Psoas muscle (tissue), 8 donors: Measurements from ENCODE around the gene PHKA2. TPM values are rescaled to one million over a fixed set of nuclear protein-coding genes. Genes with fewer than 3 reads are reported as not detected.

Experiments used
- ATAC-seq, 4 donors: fragments of 200-7000 bp; cut with Tn5 transposase; one replicate each; pipeline ENCODE4 v1.9.1; 2020; ENCODE audit warnings: moderate library complexity in 3 of 4, mild to moderate bottlenecking in 2 of 4
- DNase-seq, 2 donors: peaks; one replicate each; pipeline ENCODE4 v3.0.0-alpha.2; 2020
- H3K27ac ChIP-seq: fragments of 200-600 bp; one replicate; pipeline ENCODE4 v1.8.0; 2022
- H3K27me3 ChIP-seq, 3 donors: fragments of 200-600 bp in 1 of 3; one replicate each; pipeline versions ENCODE4 v1.6.1 to v1.8.0; 2013 to 2022; ENCODE audit warnings: low read length in 2 of 3, mild to moderate bottlenecking in 2 of 3, moderate library complexity in 1 of 3; ENCODE audit not compliant: insufficient read depth in 3 of 3
- H3K36me3 ChIP-seq, 2 donors: fragments of 200-600 bp in 1 of 2; one replicate each; pipeline versions ENCODE4 v1.6.1 to v1.8.0; 2013 to 2022; ENCODE audit warnings: low read depth in 1 of 2, mild to moderate bottlenecking in 1 of 2, moderate library complexity in 1 of 2; ENCODE audit not compliant: insufficient read depth in 1 of 2
- H3K4me1 ChIP-seq: fragments of 200-600 bp; one replicate; pipeline ENCODE4 v1.8.0; 2022
- H3K4me3 ChIP-seq: fragments of 200-600 bp; one replicate; pipeline ENCODE4 v1.8.0; 2022; ENCODE audit warnings: mild to moderate bottlenecking
- H3K9me3 ChIP-seq: fragments of 200-600 bp; one replicate; pipeline ENCODE4 v1.8.0; 2022
- WGBS, 3 donors: extraction: QIAGEN DNeasy Blood & Tissue Kit; methylation state at CpG; one replicate each; pipeline versions ENCODE4 v1.1.6 to v1.1.7; 2013; 5-methylcytosine and 5-hydroxymethylcytosine counted together
- intact Hi-C, 2 donors: fragments of 100-400 bp; cut with DNase I; formaldehyde crosslinking; loops; one replicate each; pipeline versions ENCODE4 v1.11.0 to v1.14.2; 2022
- polyA plus RNA-seq, 3 donors: library from polyadenylated mRNA; stranded (reverse); fragments of 200-250 nt; gene quantifications; one replicate each; pipeline ENCODE4 v1.2.3, GENCODE V29; 2013
- total RNA-seq, 4 donors: library from RNA; stranded (reverse); fragmentation: NEBNext Ultra II Directional in 2 of 4; extraction: Animal tissue kit (Norgen Biotek cat#: 25700) in 2 of 4; gene quantifications; one replicate each; pipeline versions ENCODE4 v1.2.1 to v1.2.4, GENCODE V29; 2021 to 2023
- TF ChIP-seq, protein P1 (sequence below): fragments of 200-600 bp; IDR thresholded peaks from one replicate; pipeline ENCODE4 v1.8.0; 2022; ENCODE audit warnings: antibody characterized with exemption
- donor health status: healthy with polysubstance abuse.
- donor health status: DM: no; HTN: no; CAD: no; lungs with moderate emphysema.
- donor health status: Bipolar disorder and iron deficiency.
- donor health status: healthy.
- donor health status: DM: yes; HTN: yes; CAD: no.
- donor health status: DM: no; HTN: no; CAD: no.
- donor health status: DM: no; HTN: no; CAD: no.
- donor health status: DM: yes; HTN: yes; CAD: no.

The PHKA2 gene
- total and polyA plus RNA-seq, 7 donors: 3.7 to 24.8 (median 8.9) TPM

DNA sequence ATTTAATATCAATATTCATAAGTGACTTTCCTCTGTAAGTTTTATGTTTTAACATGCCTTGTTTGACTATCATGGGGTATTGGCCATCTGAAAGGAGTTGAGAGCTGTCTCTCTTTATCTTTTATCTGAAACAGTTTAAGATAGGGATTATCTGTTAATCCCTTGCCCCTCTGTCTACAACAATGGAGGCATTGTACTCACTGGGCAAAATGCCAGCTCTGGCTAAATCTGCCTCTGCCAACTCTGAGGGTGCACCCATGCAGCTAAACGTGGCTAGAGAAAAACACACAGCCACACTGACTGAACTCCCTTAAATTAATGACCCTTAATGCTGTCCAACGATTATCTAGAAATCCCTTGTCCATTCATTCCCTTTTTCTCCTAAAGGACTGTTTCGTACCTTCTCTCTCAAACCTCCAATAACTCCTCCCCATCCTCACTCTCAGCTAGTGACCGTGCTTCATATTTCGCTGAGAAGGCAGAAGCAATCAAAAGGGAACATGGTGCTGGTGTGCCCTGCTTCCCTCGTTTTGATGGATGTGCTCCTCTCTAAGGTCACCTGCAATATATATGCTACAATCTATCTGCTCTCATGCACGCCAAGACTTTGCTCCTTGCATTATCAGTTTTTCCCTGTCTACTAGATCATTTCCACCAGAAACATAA is 10.3 kb downstream of the PHKA2 start:
- ATAC-seq (no peak), DNase-seq (no peak)
- H3K27me3 ChIP-seq: no peaks in the 10 kb centered on the region
- intact Hi-C loops: no loop called here
- H3K4me3 ChIP-seq: no peak overlapping the region
- H3K4me1 ChIP-seq: no peaks in the 10 kb centered on the region
- H3K9me3 ChIP-seq: no peaks in the 10 kb centered on the region
- 52 to 58% (median 52%) methylated on average over 7 of the region's 7 CpGs for WGBS, 3 donors
- H3K27ac ChIP-seq: no peak overlapping the region
- TF ChIP-seq, protein P1, sequence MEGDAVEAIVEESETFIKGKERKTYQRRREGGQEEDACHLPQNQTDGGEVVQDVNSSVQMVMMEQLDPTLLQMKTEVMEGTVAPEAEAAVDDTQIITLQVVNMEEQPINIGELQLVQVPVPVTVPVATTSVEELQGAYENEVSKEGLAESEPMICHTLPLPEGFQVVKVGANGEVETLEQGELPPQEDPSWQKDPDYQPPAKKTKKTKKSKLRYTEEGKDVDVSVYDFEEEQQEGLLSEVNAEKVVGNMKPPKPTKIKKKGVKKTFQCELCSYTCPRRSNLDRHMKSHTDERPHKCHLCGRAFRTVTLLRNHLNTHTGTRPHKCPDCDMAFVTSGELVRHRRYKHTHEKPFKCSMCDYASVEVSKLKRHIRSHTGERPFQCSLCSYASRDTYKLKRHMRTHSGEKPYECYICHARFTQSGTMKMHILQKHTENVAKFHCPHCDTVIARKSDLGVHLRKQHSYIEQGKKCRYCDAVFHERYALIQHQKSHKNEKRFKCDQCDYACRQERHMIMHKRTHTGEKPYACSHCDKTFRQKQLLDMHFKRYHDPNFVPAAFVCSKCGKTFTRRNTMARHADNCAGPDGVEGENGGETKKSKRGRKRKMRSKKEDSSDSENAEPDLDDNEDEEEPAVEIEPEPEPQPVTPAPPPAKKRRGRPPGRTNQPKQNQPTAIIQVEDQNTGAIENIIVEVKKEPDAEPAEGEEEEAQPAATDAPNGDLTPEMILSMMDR: no peak
- H3K36me3 ChIP-seq: no peaks in the 10 kb centered on the region

DNA sequence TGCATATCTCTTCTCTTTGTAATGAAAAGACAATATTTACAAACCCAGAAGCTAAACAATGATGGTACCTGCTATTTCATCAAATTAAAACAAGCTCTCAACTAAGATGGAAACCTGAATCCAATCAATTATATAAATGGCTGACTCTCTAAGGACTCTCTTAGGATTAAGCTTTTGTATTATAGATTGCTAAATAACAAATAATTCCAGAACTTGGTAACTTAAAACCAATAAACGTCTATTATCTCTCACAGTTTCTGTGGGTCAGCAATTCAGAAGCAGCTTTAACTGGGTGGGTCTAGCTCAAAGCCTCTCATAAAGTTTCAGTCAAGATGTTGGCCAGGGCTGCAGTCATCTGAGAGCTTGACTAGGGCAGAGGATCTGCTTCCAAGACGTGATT is 12.4 kb downstream of the PHKA2 start:
- no peaks in the 10 kb centered on the region for H3K36me3 ChIP-seq
- no peaks in the 10 kb centered on the region for H3K27me3 ChIP-seq
- no peaks in the 10 kb centered on the region for H3K9me3 ChIP-seq
- DNase-seq (no peak), ATAC-seq (no peak)
- 23 to 28% (median 25%) methylated on average over 2 of the region's 2 CpGs for WGBS, 3 donors
- TF ChIP-seq, protein P1: no peak
- no peak overlapping the region for H3K27ac ChIP-seq
- no peak overlapping the region for H3K4me3 ChIP-seq
- intact Hi-C loops: no loop called here
- no peaks in the 10 kb centered on the region for H3K4me1 ChIP-seq

DNA sequence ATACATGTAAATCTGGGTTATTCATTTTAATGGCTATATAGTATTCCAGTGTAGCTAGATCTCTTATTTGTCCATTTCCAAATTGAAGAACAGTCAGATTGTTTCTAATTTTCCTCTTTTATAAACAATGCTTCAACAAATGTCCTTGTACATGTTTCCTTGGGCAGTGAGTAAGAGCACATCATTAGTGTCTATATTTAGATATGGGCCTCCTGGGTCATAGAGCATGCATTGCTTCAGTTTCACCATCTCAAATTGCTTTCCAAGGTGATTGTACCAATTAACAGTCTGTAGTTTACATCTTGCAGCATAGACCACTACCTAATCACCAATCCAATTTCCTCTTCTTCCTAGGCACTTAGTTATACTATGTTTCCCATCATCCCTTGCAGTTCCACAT is 13.4 kb downstream of the PHKA2 start:
- ATAC-seq (peak in 2 of 4 donors; percentile 66 to 74), DNase-seq (no peak)
- H3K36me3 ChIP-seq: no peaks in the 10 kb centered on the region
- H3K9me3 ChIP-seq: no peaks in the 10 kb centered on the region
- H3K4me3 ChIP-seq: no peak overlapping the region
- no peaks in the 10 kb centered on the region for H3K4me1 ChIP-seq
- intact Hi-C loops: no loop called here
- TF ChIP-seq, protein P1: no peak
- H3K27ac ChIP-seq: no peak overlapping the region
- H3K27me3 ChIP-seq: no peaks in the 10 kb centered on the region

DNA sequence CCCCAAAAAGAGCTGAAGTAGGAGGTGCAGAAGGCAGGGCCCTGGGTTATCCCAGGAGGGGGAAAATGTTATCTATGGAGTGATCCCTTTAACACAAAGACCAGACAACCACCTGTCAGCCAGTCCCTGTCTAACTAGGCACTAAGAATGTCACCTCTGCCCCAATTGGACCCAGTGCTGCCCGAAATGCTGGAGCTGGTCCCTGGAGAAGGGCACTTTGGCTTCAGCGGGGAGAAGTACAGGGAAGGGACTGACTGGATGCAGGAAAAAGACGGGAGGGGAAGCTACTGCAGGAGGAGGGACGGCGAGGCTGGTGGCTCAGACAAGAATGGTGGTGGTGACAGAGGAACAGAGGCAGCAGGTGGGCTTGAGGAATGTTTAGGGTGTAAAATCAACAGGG is 17.3 kb downstream of the PHKA2 start:
- peak in 1 of 2 donors; percentile 15 for DNase-seq
- Histone ChIP-seq H3K27me3 (no peaks in the 10 kb centered on the region), H3K4me3 (peak overlapping the region; percentile 32), H3K4me1 (no peaks in the 10 kb centered on the region), H3K36me3 (no peaks in the 10 kb centered on the region), H3K9me3 (no peaks in the 10 kb centered on the region), H3K27ac (no peak overlapping the region)
- 34 to 52% (median 36%) methylated on average over 5 of the region's 5 CpGs for WGBS, 3 donors
- intact Hi-C loops: no loop called here
- ATAC-seq: peak; percentile 58 to 91 (median 86)
- TF ChIP-seq, protein P1: no peak

DNA sequence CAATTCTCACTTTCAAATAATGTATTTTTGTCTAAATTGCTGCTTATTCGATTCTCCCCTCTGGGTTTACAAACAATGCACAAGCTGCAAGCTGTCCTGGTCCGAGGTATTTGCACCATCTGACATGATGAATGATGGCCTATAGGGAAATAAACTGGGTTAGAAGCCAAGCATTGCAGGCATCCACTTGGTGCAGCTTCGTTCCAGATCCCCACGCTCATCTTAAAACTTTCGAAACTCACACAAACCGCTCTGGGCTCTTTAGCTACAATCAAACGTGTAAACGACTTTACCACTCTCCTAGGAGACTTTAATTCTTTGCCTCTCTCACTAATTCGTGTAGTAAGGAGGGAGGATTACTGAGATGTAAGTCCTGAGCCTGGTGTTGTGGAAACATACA is 19.0 kb downstream of the PHKA2 start:
- TF ChIP-seq, protein P1: no peak
- no peaks in the 10 kb centered on the region for H3K27me3 ChIP-seq
- ATAC-seq: no peak
- H3K27ac ChIP-seq: no peak overlapping the region
- no peaks in the 10 kb centered on the region for H3K9me3 ChIP-seq
- intact Hi-C loops: no loop called here
- H3K4me3 ChIP-seq: no peak overlapping the region
- H3K36me3 ChIP-seq: no peaks in the 10 kb centered on the region
- H3K4me1 ChIP-seq: no peaks in the 10 kb centered on the region
- WGBS, 3 donors: 31 to 47% (median 39%) methylated on average over 9 of the region's 9 CpGs
- no peak for DNase-seq
